Mesodermal cell (in vitro differentiated cells): ENCODE data around the gene PGRMC1.
"Not testable (repeated sequence)": the region's sequence is repeated elsewhere in the genome, so short reads cannot be mapped to it uniquely, and the experiment has no call there.

Experiments used
- H3K27ac ChIP-seq: 2 replicates; pipeline ENCODE4 v1.7.0; 2013; ENCODE audit warnings: mild to moderate bottlenecking, low read depth, low read length, moderate library complexity; ENCODE audit not compliant: severe bottlenecking
- H3K36me3 ChIP-seq: 2 replicates; pipeline ENCODE4 v1.7.1; 2013; ENCODE audit warnings: mild to moderate bottlenecking, low read length, moderate library complexity; ENCODE audit not compliant: control insufficient read depth, insufficient read depth
- H3K4me1 ChIP-seq: one replicate; pipeline ENCODE4 v1.7.1; 2013; ENCODE audit warnings: mild to moderate bottlenecking, low read length; ENCODE audit not compliant: insufficient read depth, control insufficient read depth, poor library complexity, severe bottlenecking
- H3K4me3 ChIP-seq: 2 replicates; pipeline ENCODE4 v1.7.0; 2013; ENCODE audit warnings: low read length, control low read depth, mild to moderate bottlenecking; ENCODE audit not compliant: insufficient read depth, poor library complexity, severe bottlenecking; ENCODE audit errors: extremely low read depth
- H3K9me3 ChIP-seq: 2 replicates; pipeline ENCODE4 v1.7.1; 2013; ENCODE audit warnings: mild to moderate bottlenecking, low read length, moderate library complexity; ENCODE audit not compliant: control insufficient read depth
- WGBS, 2 experiments: methylation state at CpG; one replicate each; pipeline ENCODE4 v1.1.5; 2013; ENCODE audit warnings: missing lambda C conversion rate in 2 of 2; ENCODE audit not compliant: insufficient coverage in 2 of 2; 5-methylcytosine and 5-hydroxymethylcytosine counted together

Gene PGRMC1

GRCh38 chrX:119272882-119273419 is 36.9 kb downstream of the PGRMC1 start:
- 88 to 100% methylated on average over 3 to 30 of the region's 42 CpGs for WGBS, 2 experiments
- H3K36me3 ChIP-seq, result no peaks in the 10 kb centered on the region
- no peaks in the 10 kb centered on the region for H3K9me3 ChIP-seq
- no peak overlapping the region for H3K27ac ChIP-seq
- H3K4me1 ChIP-seq, result no peaks in the 10 kb centered on the region
- no peak overlapping the region for H3K4me3 ChIP-seq

- Histone ChIP-seq H3K9me3 (no peaks in the 10 kb centered on the region), H3K36me3 (no peaks in the 10 kb centered on the region), H3K4me3 (no peak overlapping the region), H3K4me1 (no peaks in the 10 kb centered on the region), H3K27ac (no peak overlapping the region)
- 79 to 80% methylated on average over 16 to 49 of the region's 61 CpGs for WGBS, 2 experiments
Measured at GRCh38 chrX:119273420-119274192, 37.5 kb downstream of the PGRMC1 start.

GRCh38 chrX:119282347-119282746 is 46.3 kb downstream of the PGRMC1 start:
- H3K4me3 ChIP-seq, H3K9me3 ChIP-seq, H3K36me3 ChIP-seq, H3K4me1 ChIP-seq, H3K27ac ChIP-seq: not testable (repeated sequence)
- WGBS, 2 experiments, result no CpG with 5 or more reads among the region's 4 CpGs

- peaks cover 8% of the 10 kb centered on the region for H3K4me1 ChIP-seq
- H3K4me3 ChIP-seq, result no peak overlapping the region
- 49 to 90% methylated on average over 2 of the region's 4 CpGs for WGBS, 2 experiments
- H3K27ac ChIP-seq, result no peak overlapping the region
- H3K36me3 ChIP-seq, result no peaks in the 10 kb centered on the region
- H3K9me3 ChIP-seq, result no peaks in the 10 kb centered on the region
Measured at GRCh38 chrX:119288890-119289393, 52.9 kb downstream of the PGRMC1 start.

GRCh38 chrX:119290476-119290875 is 54.4 kb downstream of the PGRMC1 start:
- Histone ChIP-seq H3K4me1 (peaks cover 8% of the 10 kb centered on the region), H3K36me3 (no peaks in the 10 kb centered on the region), H3K27ac (peak overlapping the region; percentile 67), H3K4me3 (no peak overlapping the region), H3K9me3 (no peaks in the 10 kb centered on the region)

GRCh38 chrX:119291246-119291645 is 55.2 kb downstream of the PGRMC1 start:
- not testable (repeated sequence) for H3K4me3 ChIP-seq, H3K4me1 ChIP-seq, H3K9me3 ChIP-seq, H3K36me3 ChIP-seq
- no CpG with 5 or more reads among the region's 2 CpGs for WGBS, 2 experiments
- H3K27ac ChIP-seq, result peak overlapping the region; percentile 67

- Histone ChIP-seq H3K36me3 (no peaks in the 10 kb centered on the region), H3K9me3 (no peaks in the 10 kb centered on the region), H3K4me3 (no peak overlapping the region), H3K4me1 (peaks cover 8% of the 10 kb centered on the region), H3K27ac (no peak overlapping the region)
Measured at GRCh38 chrX:119292445-119292844, 56.4 kb downstream of the PGRMC1 start.
